Breast epithelium (tissue), 3 donors: Measurements from ENCODE around the gene SAMSN1.

Source experiments
- CTCF ChIP-seq, 3 donors: fragments of 450-650 bp; IDR thresholded peaks; one replicate each; pipeline ENCODE4 v1.5.1; 2016 to 2017; ENCODE audit warnings: antibody characterized with exemption in 3 of 3, mild to moderate bottlenecking in 3 of 3, moderate library complexity in 3 of 3
- POLR2A ChIP-seq: fragments of 450-650 bp; IDR thresholded peaks from one replicate; pipeline ENCODE4 v1.6.1; 2016; ENCODE audit warnings: antibody characterized with exemption, mild to moderate bottlenecking, moderate library complexity

GRCh38 chr21:14562959-14563358 is 16.8 kb upstream of the SAMSN1 start:
- TF ChIP-seq POLR2A, result no peak
- no peak for TF ChIP-seq CTCF (IDR thresholded peaks at IDR 0.05)
